Endothelial cell of umbilical vein (primary cell): ENCODE measurements around the gene COL4A1.

Source experiments
- MYC ChIP-seq: IDR thresholded peaks from one replicate; pipeline ENCODE4 v1.6.1; 2011; ENCODE audit warnings: mild to moderate bottlenecking, low read depth, low read length
- POLR2A ChIP-seq: IDR thresholded peaks from 2 replicates; pipeline ENCODE4 v1.6.1; 2012; ENCODE audit warnings: low read depth, mild to moderate bottlenecking, control low read depth, low read length
- POLR2AphosphoS5 ChIP-seq: IDR thresholded peaks from 2 replicates; pipeline ENCODE4 v1.6.1; 2012; ENCODE audit warnings: low read depth, mild to moderate bottlenecking, control low read depth, low read length, moderate library complexity; ENCODE audit not compliant: insufficient read depth
- TF ChIP-seq, protein P1 (sequence below), 2 donors: IDR thresholded peaks; 1 replicate in 1 of 2; 2 replicates in 1 of 2; pipeline ENCODE4 v1.5.1; 2011; ENCODE audit warnings: low read length in 2 of 2, mild to moderate bottlenecking in 2 of 2, moderate library complexity in 2 of 2, control low read depth in 1 of 2, inconsistent platforms in 1 of 2, low read depth in 1 of 2; ENCODE audit not compliant: insufficient read depth in 1 of 2; ENCODE audit errors: extremely low read depth in 1 of 2

DNA sequence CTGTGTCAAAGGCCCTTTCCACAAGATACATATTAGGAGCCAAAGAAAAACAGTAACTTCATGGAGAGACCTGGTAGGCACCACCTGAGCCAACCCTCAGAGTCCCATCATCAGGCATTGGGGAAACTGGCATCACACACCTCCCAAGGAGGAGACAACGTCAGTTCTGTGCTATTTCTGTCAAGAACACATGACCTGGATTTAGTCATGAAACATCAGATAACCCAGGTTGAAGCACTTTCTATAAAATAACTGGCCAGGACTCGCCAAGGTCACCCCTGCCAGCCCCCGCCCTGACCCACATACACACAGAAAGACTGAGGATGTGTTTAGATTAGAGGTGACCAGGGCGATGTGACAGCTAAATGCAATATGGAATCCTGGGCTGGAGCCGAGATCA, 35.6 kb downstream of the COL4A1 start:
- TF ChIP-seq, protein P1, sequence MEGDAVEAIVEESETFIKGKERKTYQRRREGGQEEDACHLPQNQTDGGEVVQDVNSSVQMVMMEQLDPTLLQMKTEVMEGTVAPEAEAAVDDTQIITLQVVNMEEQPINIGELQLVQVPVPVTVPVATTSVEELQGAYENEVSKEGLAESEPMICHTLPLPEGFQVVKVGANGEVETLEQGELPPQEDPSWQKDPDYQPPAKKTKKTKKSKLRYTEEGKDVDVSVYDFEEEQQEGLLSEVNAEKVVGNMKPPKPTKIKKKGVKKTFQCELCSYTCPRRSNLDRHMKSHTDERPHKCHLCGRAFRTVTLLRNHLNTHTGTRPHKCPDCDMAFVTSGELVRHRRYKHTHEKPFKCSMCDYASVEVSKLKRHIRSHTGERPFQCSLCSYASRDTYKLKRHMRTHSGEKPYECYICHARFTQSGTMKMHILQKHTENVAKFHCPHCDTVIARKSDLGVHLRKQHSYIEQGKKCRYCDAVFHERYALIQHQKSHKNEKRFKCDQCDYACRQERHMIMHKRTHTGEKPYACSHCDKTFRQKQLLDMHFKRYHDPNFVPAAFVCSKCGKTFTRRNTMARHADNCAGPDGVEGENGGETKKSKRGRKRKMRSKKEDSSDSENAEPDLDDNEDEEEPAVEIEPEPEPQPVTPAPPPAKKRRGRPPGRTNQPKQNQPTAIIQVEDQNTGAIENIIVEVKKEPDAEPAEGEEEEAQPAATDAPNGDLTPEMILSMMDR (IDR thresholded peaks at IDR 0.05; ENCODE audit: extremely low read depth in 1 of 2, insufficient read depth in 1 of 2, low read depth in 1 of 2, low read length in 2 of 2): no peak
- no peak for TF ChIP-seq POLR2AphosphoS5
- TF ChIP-seq MYC: no peak
- TF ChIP-seq POLR2A: no peak
